ENCODE measurements around the gene WDFY4.

- TF ChIP-seq EGR1 (IDR thresholded peaks at IDR 0.05; ENCODE audit: low read depth), result no peak
- TF ChIP-seq EZH2 (IDR thresholded peaks at IDR 0.05), result no peak
- no peak for TF ChIP-seq POLR2A (IDR thresholded peaks at IDR 0.05; ENCODE audit: borderline replicate concordance, extremely low read depth, insufficient read depth, insufficient read length)
- no peak for TF ChIP-seq CEBPB (IDR thresholded peaks at IDR 0.05; ENCODE audit: low read depth)
- TF ChIP-seq, protein P1, sequence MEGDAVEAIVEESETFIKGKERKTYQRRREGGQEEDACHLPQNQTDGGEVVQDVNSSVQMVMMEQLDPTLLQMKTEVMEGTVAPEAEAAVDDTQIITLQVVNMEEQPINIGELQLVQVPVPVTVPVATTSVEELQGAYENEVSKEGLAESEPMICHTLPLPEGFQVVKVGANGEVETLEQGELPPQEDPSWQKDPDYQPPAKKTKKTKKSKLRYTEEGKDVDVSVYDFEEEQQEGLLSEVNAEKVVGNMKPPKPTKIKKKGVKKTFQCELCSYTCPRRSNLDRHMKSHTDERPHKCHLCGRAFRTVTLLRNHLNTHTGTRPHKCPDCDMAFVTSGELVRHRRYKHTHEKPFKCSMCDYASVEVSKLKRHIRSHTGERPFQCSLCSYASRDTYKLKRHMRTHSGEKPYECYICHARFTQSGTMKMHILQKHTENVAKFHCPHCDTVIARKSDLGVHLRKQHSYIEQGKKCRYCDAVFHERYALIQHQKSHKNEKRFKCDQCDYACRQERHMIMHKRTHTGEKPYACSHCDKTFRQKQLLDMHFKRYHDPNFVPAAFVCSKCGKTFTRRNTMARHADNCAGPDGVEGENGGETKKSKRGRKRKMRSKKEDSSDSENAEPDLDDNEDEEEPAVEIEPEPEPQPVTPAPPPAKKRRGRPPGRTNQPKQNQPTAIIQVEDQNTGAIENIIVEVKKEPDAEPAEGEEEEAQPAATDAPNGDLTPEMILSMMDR (IDR thresholded peaks at IDR 0.05 in 2 of 3, conservative IDR thresholded peaks at IDR 0.05 in 1 of 3; ENCODE audit: borderline replicate concordance in 1 of 3, insufficient read depth in 1 of 3, low read depth in 2 of 3, low read length in 2 of 3), result no peak
- no peak for TF ChIP-seq YY1 (IDR thresholded peaks at IDR 0.05; ENCODE audit: extremely low read depth, insufficient replicate concordance, low read depth, low read length)
- no peak for TF ChIP-seq POLR2AphosphoS5 (IDR thresholded peaks at IDR 0.05; ENCODE audit: low read depth, low read length)
These were observed 327.9 kb downstream of the WDFY4 start for GRCh38 chr10:49012603-49013002.
